Large intestine (tissue), 12 donors: Measurements from ENCODE around the gene ANO6. TPM values are rescaled to one million over a fixed set of nuclear protein-coding genes. Genes with fewer than 3 reads are reported as not detected.
"Not testable (repeated sequence)": the region's sequence is repeated elsewhere in the genome, so short reads cannot be mapped to it uniquely, and the experiment has no call there.

ENCODE experiments used
- DNase-seq, 2 donors: peaks; one replicate each; pipeline versions ENCODE4 v3.0.0 to v3.0.0-alpha.2; 2013
- H3K27ac ChIP-seq: one replicate; pipeline ENCODE4 v1.5.1; 2013; ENCODE audit warnings: low read length
- H3K27me3 ChIP-seq: 2 replicates; pipeline ENCODE4 v1.6.1; 2013; ENCODE audit warnings: low read length; ENCODE audit not compliant: control insufficient read depth, insufficient read depth
- H3K36me3 ChIP-seq: 2 replicates; pipeline ENCODE4 v1.6.1; 2013; ENCODE audit warnings: low read length; ENCODE audit not compliant: control insufficient read depth, insufficient read depth
- H3K4me1 ChIP-seq: one replicate; pipeline ENCODE4 v1.6.1; 2013; ENCODE audit warnings: low read length; ENCODE audit not compliant: control insufficient read depth, insufficient read depth
- H3K4me3 ChIP-seq: one replicate; pipeline ENCODE4 v1.5.1; 2013; ENCODE audit warnings: low read length
- H3K9me3 ChIP-seq: one replicate; pipeline ENCODE4 v1.6.1; 2013; ENCODE audit warnings: mild to moderate bottlenecking, low read depth, low read length, moderate library complexity; ENCODE audit not compliant: control insufficient read depth
- WGBS: methylation state at CpG from one replicate; pipeline ENCODE4 v1.1.5; 2013; ENCODE audit warnings: low lambda C conversion rate; ENCODE audit not compliant: insufficient coverage; 5-methylcytosine and 5-hydroxymethylcytosine counted together
- long read RNA-seq, 11 donors: transcript quantifications; one replicate each; lab custom pipeline, GENCODE V29; 2026
- polyA plus RNA-seq: library from polyadenylated mRNA; unstranded; fragments of 120-200 nt; gene quantifications from one replicate; pipeline ENCODE4 v1.2.1, GENCODE V29; 2013

The ANO6 gene
- 65.8 TPM for polyA plus RNA-seq
- long read RNA-seq, donor 1, full-length matches to known transcripts = 4 of 4 reads
- long read RNA-seq, donor 1, partial matches to known transcripts = 0 of 4 reads
- long read RNA-seq, donor 1, other reads (novel, unspliced or antisense) = 0 of 4 reads
- long read RNA-seq, donor 2, full-length matches to known transcripts = 12 of 26 reads
- long read RNA-seq, donor 2, partial matches to known transcripts = 14 of 26 reads
- long read RNA-seq, donor 2, other reads (novel, unspliced or antisense) = 0 of 26 reads
- long read RNA-seq, donor 3 = 0 reads
- long read RNA-seq, donor 4, full-length matches to known transcripts = 2 of 2 reads
- long read RNA-seq, donor 4, partial matches to known transcripts = 0 of 2 reads
- long read RNA-seq, donor 4, other reads (novel, unspliced or antisense) = 0 of 2 reads
- long read RNA-seq, donor 5, full-length matches to known transcripts = 8 of 8 reads
- long read RNA-seq, donor 5, partial matches to known transcripts = 0 of 8 reads
- long read RNA-seq, donor 5, other reads (novel, unspliced or antisense) = 0 of 8 reads
- long read RNA-seq, donor 6, full-length matches to known transcripts = 12 of 12 reads
- long read RNA-seq, donor 6, partial matches to known transcripts = 0 of 12 reads
- long read RNA-seq, donor 6, other reads (novel, unspliced or antisense) = 0 of 12 reads
- long read RNA-seq, donor 7, full-length matches to known transcripts = 2 of 2 reads
- long read RNA-seq, donor 7, partial matches to known transcripts = 0 of 2 reads
- long read RNA-seq, donor 7, other reads (novel, unspliced or antisense) = 0 of 2 reads
- long read RNA-seq, donor 8, full-length matches to known transcripts = 7 of 7 reads
- long read RNA-seq, donor 8, partial matches to known transcripts = 0 of 7 reads
- long read RNA-seq, donor 8, other reads (novel, unspliced or antisense) = 0 of 7 reads
- long read RNA-seq, donor 9, full-length matches to known transcripts = 9 of 9 reads
- long read RNA-seq, donor 9, partial matches to known transcripts = 0 of 9 reads
- long read RNA-seq, donor 9, other reads (novel, unspliced or antisense) = 0 of 9 reads
- long read RNA-seq, donor 10, full-length matches to known transcripts = 20 of 44 reads
- long read RNA-seq, donor 10, partial matches to known transcripts = 24 of 44 reads
- long read RNA-seq, donor 10, other reads (novel, unspliced or antisense) = 0 of 44 reads
- long read RNA-seq, donor 11, full-length matches to known transcripts = 5 of 5 reads
- long read RNA-seq, donor 11, partial matches to known transcripts = 0 of 5 reads
- long read RNA-seq, donor 11, other reads (novel, unspliced or antisense) = 0 of 5 reads

- Histone ChIP-seq H3K27ac (peak within 1 kb of the TSS; percentile 99), H3K27me3 (no peaks in the 10 kb centered on the region), H3K36me3 (no peaks in the 10 kb centered on the region), H3K9me3 (no peaks in the 10 kb centered on the region), H3K4me1 (peaks cover 8% of the 10 kb centered on the region), H3K4me3 (peak within 1 kb of the TSS; percentile 84)
- peak; percentile 88 to 95 for DNase-seq
- WGBS = no CpG with 5 or more reads among the region's 62 CpGs
Measured at GRCh38 chr12:45215419-45216229, at the start of gene ANO6. ANO6 (plus strand) TSS chr12:45216095; CDS start chr12:45216322, 227 bp downstream.

DNA sequence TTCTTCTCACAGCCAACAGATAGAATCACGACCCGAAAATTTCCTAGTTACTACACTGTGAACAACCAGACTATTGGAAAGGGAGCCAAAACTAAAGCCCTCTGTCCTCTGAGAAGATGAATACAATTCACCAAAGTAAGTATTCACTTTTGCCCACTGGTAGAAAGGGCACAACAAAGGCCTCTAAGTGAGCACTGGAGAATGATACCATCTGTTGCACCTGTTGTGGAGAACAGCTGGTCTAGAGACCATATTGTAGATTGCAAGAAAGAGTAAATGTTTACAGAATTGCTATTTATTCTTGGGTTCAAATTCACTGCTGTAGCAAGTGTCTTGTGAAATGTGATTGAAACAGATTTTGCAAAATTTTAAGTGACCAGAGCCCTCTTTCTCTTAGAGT, 46.9 kb upstream of the ANO6 start:
- H3K27me3 ChIP-seq = no peaks in the 10 kb centered on the region
- no CpG with 5 or more reads among the region's 2 CpGs for WGBS
- no peaks in the 10 kb centered on the region for H3K36me3 ChIP-seq
- H3K27ac ChIP-seq = no peak overlapping the region
- no peaks in the 10 kb centered on the region for H3K4me1 ChIP-seq
- no peak overlapping the region for H3K4me3 ChIP-seq
- H3K9me3 ChIP-seq = no peaks in the 10 kb centered on the region
- no peak for DNase-seq

DNA sequence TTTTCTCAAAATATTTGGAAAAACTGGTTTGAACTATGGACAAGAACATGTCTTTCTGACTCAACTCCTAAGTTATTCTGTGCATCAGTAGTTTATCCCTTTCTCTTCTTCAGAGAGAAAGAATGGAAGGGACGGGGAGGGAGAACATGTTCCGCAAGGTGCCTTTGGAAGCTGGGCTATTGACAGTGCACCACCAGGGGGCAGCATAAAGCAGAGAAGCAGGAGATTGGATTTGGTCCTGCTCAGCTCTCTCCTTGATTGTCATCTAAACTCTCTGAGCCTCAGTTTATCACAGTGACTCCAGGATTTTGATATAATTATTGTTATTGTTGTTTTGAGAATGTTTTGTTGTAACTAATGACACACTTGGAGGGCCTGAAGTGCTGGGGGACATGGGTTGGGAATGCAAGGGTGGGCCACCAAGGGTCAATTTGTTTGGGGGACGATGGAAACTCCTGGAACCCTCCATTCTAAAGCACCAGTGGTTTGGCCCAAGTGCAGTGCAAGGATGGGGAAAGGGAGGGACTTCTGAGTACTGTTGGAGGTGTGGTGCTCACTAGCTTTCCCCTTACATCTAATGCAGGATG, 45.3 kb upstream of the ANO6 start:
- no peaks in the 10 kb centered on the region for H3K4me1 ChIP-seq
- peaks cover 7% of the 10 kb centered on the region for H3K36me3 ChIP-seq
- peaks cover 9% of the 10 kb centered on the region for H3K9me3 ChIP-seq
- DNase-seq = peak; percentile 50 to 57
- WGBS = no CpG with 5 or more reads among the region's 3 CpGs
- H3K27ac ChIP-seq = no peak overlapping the region
- no peak overlapping the region for H3K4me3 ChIP-seq
- no peaks in the 10 kb centered on the region for H3K27me3 ChIP-seq

DNA sequence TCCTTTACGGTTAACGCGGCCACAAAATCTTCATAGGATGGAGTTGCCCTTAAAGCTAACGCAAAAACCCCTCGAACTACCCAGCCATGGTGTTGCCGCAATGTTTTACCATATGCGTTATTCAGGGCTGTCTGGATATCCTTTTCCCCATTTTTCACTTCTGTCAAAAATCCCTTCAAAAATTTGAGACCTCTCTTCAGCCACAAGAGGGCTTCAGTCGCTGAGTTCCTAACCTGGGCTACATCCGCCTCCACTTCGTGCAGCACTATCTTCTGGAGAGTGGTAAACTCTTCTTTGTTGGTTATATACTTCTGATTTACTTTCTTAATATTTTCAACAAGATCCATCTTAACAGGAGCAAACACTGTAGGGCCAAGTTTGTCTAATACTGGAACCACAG, 42.6 kb upstream of the ANO6 start:
- not testable (repeated sequence) for DNase-seq, H3K27me3 ChIP-seq, H3K27ac ChIP-seq, H3K4me1 ChIP-seq, H3K4me3 ChIP-seq
- Histone ChIP-seq H3K36me3 (peaks cover 13% of the 10 kb centered on the region), H3K9me3 (peaks cover 23% of the 10 kb centered on the region)
- WGBS = no CpG with 5 or more reads among the region's 10 CpGs

DNA sequence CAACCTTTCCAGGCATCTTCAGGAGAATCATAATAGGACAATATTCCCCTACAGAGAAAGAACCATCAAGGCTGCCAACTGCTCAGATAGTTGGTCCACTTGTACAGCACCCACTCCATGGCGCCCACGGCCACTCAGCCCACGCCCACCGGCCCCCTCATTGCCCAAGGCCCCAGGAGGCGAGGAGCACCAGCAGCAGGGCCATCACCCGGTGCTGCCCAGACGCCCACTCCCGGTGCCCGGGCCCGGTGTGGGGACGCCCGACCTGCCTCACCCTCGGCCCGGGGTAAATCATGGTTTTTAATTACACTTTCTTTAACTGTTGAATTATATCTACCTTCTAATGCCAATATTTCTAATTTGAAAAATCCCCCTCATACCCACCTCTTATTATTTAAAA, 41.3 kb upstream of the ANO6 start:
- no CpG with 5 or more reads among the region's 14 CpGs for WGBS
- no peak for DNase-seq
- no peak overlapping the region for H3K4me3 ChIP-seq
- H3K27ac ChIP-seq = no peak overlapping the region
- H3K9me3 ChIP-seq = peaks cover 28% of the 10 kb centered on the region
- no peaks in the 10 kb centered on the region for H3K27me3 ChIP-seq
- H3K36me3 ChIP-seq = peaks cover 13% of the 10 kb centered on the region
- H3K4me1 ChIP-seq = no peaks in the 10 kb centered on the region

- DNase-seq = no peak
- no peak overlapping the region for H3K4me3 ChIP-seq
Measured at GRCh38 chr12:45178771-45179170, 37.1 kb upstream of the ANO6 start.

DNA sequence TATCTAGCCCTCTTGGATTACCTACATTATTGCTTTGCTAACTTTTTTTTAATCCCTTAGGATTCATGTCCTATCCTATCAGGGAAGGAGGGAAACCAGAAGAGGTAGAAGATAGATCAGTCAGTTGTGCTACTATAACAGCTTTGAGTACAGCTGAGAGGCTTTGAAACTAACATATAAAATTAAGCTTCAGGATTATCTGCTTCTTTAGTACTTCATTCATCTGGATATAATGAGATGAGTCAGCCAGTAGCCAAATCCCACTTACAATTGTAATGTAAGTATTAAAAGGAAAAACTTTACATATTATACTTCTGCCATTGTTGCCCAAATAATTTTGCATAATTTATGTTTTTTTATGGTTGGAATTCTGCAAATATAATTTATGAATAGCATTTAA, 33.4 kb upstream of the ANO6 start:
- Histone ChIP-seq H3K27ac (no peak overlapping the region), H3K36me3 (no peaks in the 10 kb centered on the region), H3K4me3 (no peak overlapping the region), H3K4me1 (no peaks in the 10 kb centered on the region), H3K27me3 (no peaks in the 10 kb centered on the region), H3K9me3 (peaks cover 8% of the 10 kb centered on the region)
- no peak for DNase-seq

More at GRCh38 chr12:45178771-45179170, 37.1 kb upstream of the ANO6 start:
- H3K27ac ChIP-seq = no peak overlapping the region
- H3K36me3 ChIP-seq = peaks cover 13% of the 10 kb centered on the region
- no peaks in the 10 kb centered on the region for H3K4me1 ChIP-seq
- H3K27me3 ChIP-seq = no peaks in the 10 kb centered on the region
- peaks cover 28% of the 10 kb centered on the region for H3K9me3 ChIP-seq

GRCh38 chr12:45183246-45183645, 32.6 kb upstream of the ANO6 start:
- H3K27me3 ChIP-seq = no peaks in the 10 kb centered on the region
- DNase-seq = no peak
- no peak overlapping the region for H3K4me3 ChIP-seq
- no CpG with 5 or more reads among the region's 2 CpGs for WGBS
- no peaks in the 10 kb centered on the region for H3K36me3 ChIP-seq
- peaks cover 5% of the 10 kb centered on the region for H3K9me3 ChIP-seq
- no peak overlapping the region for H3K27ac ChIP-seq
- H3K4me1 ChIP-seq = no peaks in the 10 kb centered on the region

DNA sequence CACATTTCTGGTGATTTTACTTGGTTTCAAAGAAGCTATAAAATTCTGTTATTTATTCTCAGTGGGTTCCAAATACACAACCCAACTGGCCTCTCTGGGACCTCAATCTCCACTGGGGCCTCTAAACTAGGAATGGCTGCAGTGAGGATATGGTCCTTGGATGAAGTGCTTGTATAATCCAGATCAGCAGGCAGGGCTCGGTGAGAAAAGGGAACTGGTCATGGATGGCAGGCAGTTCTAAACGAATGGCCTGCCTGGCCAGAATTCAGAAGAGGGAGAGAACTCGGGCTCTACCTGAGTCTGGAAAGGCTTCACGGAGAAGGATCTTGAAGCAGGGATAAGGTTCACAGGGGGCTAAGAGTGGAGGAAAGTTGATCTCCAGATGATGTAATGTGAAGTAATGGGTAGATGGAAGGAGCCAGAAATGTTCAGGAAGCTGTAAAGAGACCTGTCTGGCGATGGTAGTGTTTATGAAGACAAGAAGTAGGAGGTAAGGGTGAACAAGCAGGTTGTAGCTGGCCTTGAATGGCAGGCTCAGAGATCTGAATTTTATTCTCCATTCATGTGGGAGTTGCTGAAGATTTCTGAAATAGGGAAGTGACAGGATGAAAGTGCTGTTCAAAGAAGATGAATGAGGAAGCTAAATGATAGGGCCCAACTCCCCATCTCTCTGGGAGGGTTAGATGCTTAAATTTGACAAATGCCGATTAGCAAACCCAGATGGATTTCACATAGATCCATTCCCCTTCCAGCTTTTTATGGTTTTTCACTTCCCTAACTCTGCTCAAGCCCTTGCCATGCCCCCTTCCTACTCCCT, 31.5 kb upstream of the ANO6 start:
- no peak overlapping the region for H3K4me3 ChIP-seq
- DNase-seq = no peak
- WGBS = 100% methylated on average over 1 of the region's 6 CpGs
- H3K9me3 ChIP-seq = no peaks in the 10 kb centered on the region
- no peaks in the 10 kb centered on the region for H3K4me1 ChIP-seq
- no peak overlapping the region for H3K27ac ChIP-seq
- no peaks in the 10 kb centered on the region for H3K36me3 ChIP-seq
- H3K27me3 ChIP-seq = no peaks in the 10 kb centered on the region
